Nephron (organoid): ENCODE measurements around the gene NIPAL1.
A peak's percentile ranks its signal among the peaks of the same experiment; 100 is the strongest.

ENCODE experiments used
- H3K27ac Mint-ChIP-seq, 3 experiments: 2 replicates each; pipeline ENCODE4 v1.8.0; 2020; ENCODE audit warnings: mixed read lengths in 3 of 3, mild to moderate bottlenecking in 2 of 3, moderate library complexity in 1 of 3
- H3K27me3 Mint-ChIP-seq: 2 replicates; pipeline ENCODE4 v1.8.0; 2021; ENCODE audit warnings: low read depth, mild to moderate bottlenecking, moderate library complexity, mixed read lengths
- H3K36me3 Mint-ChIP-seq: 2 replicates; pipeline ENCODE4 v1.8.0; 2020; ENCODE audit warnings: low read depth, mixed read lengths
- H3K4me1 Mint-ChIP-seq: 2 replicates; pipeline ENCODE4 v1.8.0; 2020; ENCODE audit warnings: mixed read lengths
- H3K4me3 Mint-ChIP-seq, 3 experiments: 2 replicates each; pipeline ENCODE4 v1.8.0; 2020; ENCODE audit warnings: mild to moderate bottlenecking in 3 of 3, mixed read lengths in 3 of 3, moderate library complexity in 2 of 3
- H3K9me3 Mint-ChIP-seq: 2 replicates; pipeline ENCODE4 v1.8.0; 2020; ENCODE audit warnings: mixed read lengths
- CTCF ChIP-seq, 3 experiments: fragments of 200-600 bp; sonication (generic); IDR thresholded peaks; one replicate each; pipeline ENCODE4 v1.5.0; 2021; ENCODE audit warnings: antibody characterized with exemption in 3 of 3; ENCODE audit not compliant: unreplicated experiment in 3 of 3

The NIPAL1 gene

GRCh38 chr4:48016141-48017107 is at the start of gene NIPAL1, which contains the start of gene CNGA1:
Gene NIPAL1, plus strand, starts transcription at chr4:48016772. Its CDS starts 68 bp downstream, at chr4:48016840.
Gene CNGA1, minus strand, starts transcription at chr4:48016681. Its CDS starts 63,992 bp downstream, at chr4:47952689.
- H3K36me3 Mint-ChIP-seq: no peaks in the 10 kb centered on the region
- TF ChIP-seq CTCF (IDR thresholded peaks at IDR 0.05; ENCODE audit: unreplicated experiment in 3 of 3): peak; percentile 21 to 42 (median 34)
- peaks cover 5% of the 10 kb centered on the region for H3K9me3 Mint-ChIP-seq
- peak within 1 kb of the TSS; percentile 84 to 92 (median 85) for H3K4me3 Mint-ChIP-seq
- H3K27me3 Mint-ChIP-seq: peaks cover 42% of the 10 kb centered on the region
- peaks cover 5% of the 10 kb centered on the region for H3K4me1 Mint-ChIP-seq
- peak within 1 kb of the TSS; percentile 39 to 73 (median 70) for H3K27ac Mint-ChIP-seq

- no peaks in the 10 kb centered on the region for H3K9me3 Mint-ChIP-seq
- H3K4me3 Mint-ChIP-seq: no peak overlapping the region
- no peak overlapping the region for H3K27ac Mint-ChIP-seq
Measured at GRCh38 chr4:47968847-47969246, 47.7 kb upstream of the NIPAL1 start.

GRCh38 chr4:47972181-47972580 is 44.4 kb upstream of the NIPAL1 start:
- no peaks in the 10 kb centered on the region for H3K4me1 Mint-ChIP-seq
- no peak overlapping the region for H3K4me3 Mint-ChIP-seq
- no peak overlapping the region for H3K27ac Mint-ChIP-seq
- no peaks in the 10 kb centered on the region for H3K36me3 Mint-ChIP-seq
- no peaks in the 10 kb centered on the region for H3K9me3 Mint-ChIP-seq
- H3K27me3 Mint-ChIP-seq: no peaks in the 10 kb centered on the region
- TF ChIP-seq CTCF (IDR thresholded peaks at IDR 0.05; ENCODE audit: unreplicated experiment in 3 of 3): no peak

More at GRCh38 chr4:47968847-47969246, 47.7 kb upstream of the NIPAL1 start:
- no peaks in the 10 kb centered on the region for H3K27me3 Mint-ChIP-seq
- no peaks in the 10 kb centered on the region for H3K36me3 Mint-ChIP-seq
- H3K4me1 Mint-ChIP-seq: no peaks in the 10 kb centered on the region
- TF ChIP-seq CTCF (IDR thresholded peaks at IDR 0.05; ENCODE audit: unreplicated experiment in 3 of 3): no peak

GRCh38 chr4:47972721-47973120 is 43.9 kb upstream of the NIPAL1 start:
- Mint-ChIP-seq H3K27me3 (no peaks in the 10 kb centered on the region), H3K9me3 (no peaks in the 10 kb centered on the region), H3K4me3 (no peak overlapping the region), H3K4me1 (no peaks in the 10 kb centered on the region), H3K27ac (no peak overlapping the region), H3K36me3 (no peaks in the 10 kb centered on the region)
- no peak for TF ChIP-seq CTCF (IDR thresholded peaks at IDR 0.05; ENCODE audit: unreplicated experiment in 3 of 3)

- H3K27me3 Mint-ChIP-seq: no peaks in the 10 kb centered on the region
- no peak for TF ChIP-seq CTCF (IDR thresholded peaks at IDR 0.05; ENCODE audit: unreplicated experiment in 3 of 3)
- H3K4me1 Mint-ChIP-seq: no peaks in the 10 kb centered on the region
- no peak overlapping the region for H3K4me3 Mint-ChIP-seq
- H3K9me3 Mint-ChIP-seq: no peaks in the 10 kb centered on the region
- no peak overlapping the region for H3K27ac Mint-ChIP-seq
- H3K36me3 Mint-ChIP-seq: no peaks in the 10 kb centered on the region
Measured at GRCh38 chr4:47974566-47974965, 42.0 kb upstream of the NIPAL1 start.
